IMR-90 (cell line): Measurements from ENCODE around the gene THBS4. TPM values are rescaled to one million over a fixed set of nuclear protein-coding genes. Genes with fewer than 3 reads are reported as not detected.

ENCODE experiments used
- ATAC-seq: fragments of 200-7000 bp; cut with Tn5 transposase; 2 replicates; pipeline ENCODE4 v1.9.1; 2020; ENCODE audit warnings: low read depth, mild to moderate bottlenecking, moderate library complexity
- BruUV-seq: library from RNA; stranded (reverse); fragments of 400-500 nt; replicated peaks from 2 replicates; lab custom pipeline; 2021; lab: Mats Ljungman, UMichigan
- CTCF ChIA-PET: fragments of 300-600 bp; formaldehyde crosslinking; extraction: SDS; loops from one replicate; lab custom pipeline; 2021; ENCODE audit warnings: antibody characterized with exemption; lab: Yijun Ruan, JAX
- POLR2A ChIA-PET: fragments of 300-600 bp; sonication (Branson Sonifier 250); formaldehyde crosslinking; loops from one replicate; lab custom pipeline; 2022; ENCODE audit warnings: antibody characterized with exemption; ENCODE audit not compliant: unreplicated experiment; lab: Charles Lee
- DNase-seq: peaks from one replicate; pipeline ENCODE4 v3.0.0; 2013
- H2AFZ ChIP-seq: replicated peaks from 2 replicates; pipeline ENCODE3; 2013; ENCODE audit warnings: low read length, mild to moderate bottlenecking; ENCODE audit not compliant: poor library complexity
- H2AK5ac ChIP-seq: 2 replicates; pipeline ENCODE4 v1.6.1; 2013; ENCODE audit warnings: low read depth, low read length, inconsistent platforms
- H2AK9ac ChIP-seq: replicated peaks from 2 replicates; pipeline ENCODE3; 2013; ENCODE audit warnings: mild to moderate bottlenecking, low read depth, low read length, moderate library complexity; ENCODE audit not compliant: poor library complexity
- H2BK120ac ChIP-seq: 2 replicates; pipeline ENCODE4 v1.6.1; 2013; ENCODE audit warnings: low read depth, low read length, inconsistent platforms
- H2BK15ac ChIP-seq: 3 replicates; pipeline ENCODE4 v1.6.1; 2013; ENCODE audit warnings: low read depth, low read length, inconsistent platforms
- H2BK20ac ChIP-seq: 2 replicates; pipeline ENCODE4 v1.6.1; 2013; ENCODE audit warnings: low read depth, mild to moderate bottlenecking, inconsistent platforms, low read length, moderate library complexity
- H2BK5ac ChIP-seq: 2 replicates; pipeline ENCODE4 v1.6.1; 2013; ENCODE audit warnings: mild to moderate bottlenecking, low read depth, low read length, inconsistent platforms; ENCODE audit not compliant: poor library complexity, severe bottlenecking
- H3K14ac ChIP-seq: replicated peaks from 2 replicates; pipeline ENCODE4 v1.6.1; 2013; ENCODE audit warnings: low read depth, low read length, inconsistent platforms
- H3K18ac ChIP-seq: 2 replicates; pipeline ENCODE4 v1.6.1; 2013; ENCODE audit warnings: low read depth, low read length, control low read depth
- H3K23ac ChIP-seq: 2 replicates; pipeline ENCODE4 v1.6.1; 2013; ENCODE audit warnings: low read depth, low read length, inconsistent platforms
- H3K27ac ChIP-seq: 2 replicates; pipeline ENCODE4 v1.5.1; 2013; ENCODE audit warnings: mild to moderate bottlenecking, control low read depth, low read length; ENCODE audit not compliant: insufficient read depth
- H3K27me3 ChIP-seq: 2 replicates; pipeline ENCODE4 v1.6.1; 2013; ENCODE audit warnings: low read length; ENCODE audit not compliant: control insufficient read depth, insufficient read depth
- H3K36me3 ChIP-seq: 2 replicates; pipeline ENCODE4 v1.6.1; 2013; ENCODE audit warnings: low read length, mixed read lengths; ENCODE audit not compliant: control insufficient read depth, insufficient read depth
- H3K4ac ChIP-seq: 2 replicates; pipeline ENCODE4 v1.6.1; 2013; ENCODE audit warnings: low read depth, low read length, inconsistent platforms
- H3K4me1 ChIP-seq: 2 replicates; pipeline ENCODE4 v1.6.1; 2013; ENCODE audit warnings: low read length, mixed read lengths; ENCODE audit not compliant: control insufficient read depth, insufficient read depth
- H3K4me2 ChIP-seq: 2 replicates; pipeline ENCODE4 v1.6.1; 2013; ENCODE audit warnings: low read depth, mild to moderate bottlenecking, control low read depth, low read length, moderate library complexity
- H3K4me3 ChIP-seq: 2 replicates; pipeline ENCODE4 v1.5.1; 2013; ENCODE audit warnings: low read depth, mild to moderate bottlenecking, control low read depth, low read length, moderate library complexity; ENCODE audit not compliant: insufficient read depth
- H3K56ac ChIP-seq: 2 replicates; pipeline ENCODE4 v1.6.1; 2013; ENCODE audit warnings: low read length, inconsistent platforms; ENCODE audit not compliant: insufficient read depth; ENCODE audit errors: extremely low read depth
- H3K79me1 ChIP-seq, 2 experiments: 2 replicates each; pipeline ENCODE4 v1.6.1; 2013; ENCODE audit warnings: low read length in 2 of 2, inconsistent platforms in 1 of 2, low read depth in 1 of 2
- H3K9ac ChIP-seq: 2 replicates; pipeline ENCODE4 v1.6.1; 2013; ENCODE audit warnings: low read depth, low read length, control low read depth
- H3K9me1 ChIP-seq: 2 replicates; pipeline ENCODE4 v1.6.1; 2013; ENCODE audit warnings: low read length, inconsistent platforms; ENCODE audit not compliant: insufficient read depth
- H3K9me3 ChIP-seq: 2 replicates; pipeline ENCODE4 v1.6.1; 2013; ENCODE audit warnings: low read length; ENCODE audit not compliant: control insufficient read depth, insufficient read depth
- H4K20me1 ChIP-seq: 2 replicates; pipeline ENCODE4 v1.6.1; 2013; ENCODE audit warnings: low read length, inconsistent platforms; ENCODE audit not compliant: insufficient read depth
- H4K5ac ChIP-seq: 2 replicates; pipeline ENCODE4 v1.6.1; 2013; ENCODE audit warnings: mild to moderate bottlenecking, low read depth, low read length, control low read depth
- H4K8ac ChIP-seq, 2 experiments: 2 replicates each; pipeline ENCODE4 v1.6.1; 2013; ENCODE audit warnings: low read depth in 2 of 2, low read length in 2 of 2, control low read depth in 1 of 2, inconsistent platforms in 1 of 2
- H4K91ac ChIP-seq: 2 replicates; pipeline ENCODE4 v1.6.1; 2013; ENCODE audit warnings: low read depth, low read length, inconsistent platforms; ENCODE audit not compliant: insufficient read depth
- CEBPB ChIP-seq: IDR thresholded peaks from 2 replicates; pipeline ENCODE4 v1.6.1; 2012; ENCODE audit warnings: low read depth, low read length, improper control_type of control experiment
- CHD1 ChIP-seq: IDR thresholded peaks from 2 replicates; pipeline ENCODE4 v1.6.1; 2012; ENCODE audit warnings: low read depth, low read length, improper control_type of control experiment
- CTCF ChIP-seq: conservative IDR thresholded peaks from 2 replicates; pipeline ENCODE4 v1.5.1; 2012; ENCODE audit warnings: mild to moderate bottlenecking, low read depth, low read length, improper control_type of control experiment
- MAFK ChIP-seq: IDR thresholded peaks from 2 replicates; pipeline ENCODE4 v1.6.1; 2012; ENCODE audit warnings: low read depth, low read length, improper control_type of control experiment
- MAZ ChIP-seq: IDR thresholded peaks from 2 replicates; pipeline ENCODE4 v1.6.1; 2012; ENCODE audit warnings: low read depth, mild to moderate bottlenecking, low read length, improper control_type of control experiment, moderate library complexity, borderline replicate concordance
- NFE2L2 ChIP-seq: fragments of 150-350 bp; IDR thresholded peaks from 2 replicates; pipeline ENCODE4 v1.6.1; 2016; ENCODE audit warnings: low read depth, mild to moderate bottlenecking, low read length
- POLR2A ChIP-seq: IDR thresholded peaks from 2 replicates; pipeline ENCODE4 v1.6.1; 2012; ENCODE audit warnings: mild to moderate bottlenecking, low read depth, low read length
- RCOR1 ChIP-seq: IDR thresholded peaks from 2 replicates; pipeline ENCODE4 v1.6.1; 2012; ENCODE audit warnings: mild to moderate bottlenecking, low read length, improper control_type of control experiment; ENCODE audit not compliant: insufficient replicate concordance
- RFX5 ChIP-seq: IDR thresholded peaks from 2 replicates; pipeline ENCODE4 v1.8.0; 2012; ENCODE audit warnings: low read depth, mild to moderate bottlenecking, low read length, moderate library complexity
- SMC3 ChIP-seq: fragments of 150-350 bp; IDR thresholded peaks from 2 replicates; pipeline ENCODE4 v1.6.1; 2016; ENCODE audit warnings: low read depth, mild to moderate bottlenecking, antibody characterized with exemption, low read length, moderate library complexity
- dilution Hi-C: fragments of 300-500 bp; cut with HindIII; formaldehyde crosslinking; loops from one replicate; pipeline ENCODE4 v1.14.3; 2018; ENCODE audit warnings: low sequenced_read_pairs; ENCODE audit not compliant: unreplicated experiment
- in situ Hi-C: fragments of 300-500 bp; cut with MboI; formaldehyde crosslinking; loops from 3 replicates; pipeline ENCODE4 v1.14.3; 2019; ENCODE audit warnings: low sequenced_read_pairs, inconsistent platforms, mixed read lengths
- intact Hi-C: fragments of 100-400 bp; cut with micrococcal nuclease; formaldehyde crosslinking; loops from 2 replicates; pipeline ENCODE4 v1.10.0; 2022
- polyA plus RNA-seq, 3 experiments: library from polyadenylated mRNA; depleted of rRNA; stranded (reverse); fragments of >200 nt; gene quantifications; 2 replicates each; pipeline ENCODE4 v1.2.3, GENCODE V29; 2012; ENCODE audit warnings: low replicate concordance in 1 of 3
- total RNA-seq: library from RNA; depleted of rRNA; stranded (reverse); fragments of >200 nt; gene quantifications from 2 replicates; pipeline ENCODE4 v1.2.3, GENCODE V29; 2012
- TF ChIP-seq, protein P1 (sequence below): fragments of 150-350 bp; IDR thresholded peaks from 2 replicates; pipeline ENCODE4 v1.6.1; 2017; ENCODE audit warnings: mild to moderate bottlenecking, antibody characterized with exemption, low read length, low read depth

The THBS4 gene
- total and polyA plus RNA-seq, 2 of the 4 experiments (the other 2 are of a cell fraction), result 0.90 to 0.92 TPM

DNA sequence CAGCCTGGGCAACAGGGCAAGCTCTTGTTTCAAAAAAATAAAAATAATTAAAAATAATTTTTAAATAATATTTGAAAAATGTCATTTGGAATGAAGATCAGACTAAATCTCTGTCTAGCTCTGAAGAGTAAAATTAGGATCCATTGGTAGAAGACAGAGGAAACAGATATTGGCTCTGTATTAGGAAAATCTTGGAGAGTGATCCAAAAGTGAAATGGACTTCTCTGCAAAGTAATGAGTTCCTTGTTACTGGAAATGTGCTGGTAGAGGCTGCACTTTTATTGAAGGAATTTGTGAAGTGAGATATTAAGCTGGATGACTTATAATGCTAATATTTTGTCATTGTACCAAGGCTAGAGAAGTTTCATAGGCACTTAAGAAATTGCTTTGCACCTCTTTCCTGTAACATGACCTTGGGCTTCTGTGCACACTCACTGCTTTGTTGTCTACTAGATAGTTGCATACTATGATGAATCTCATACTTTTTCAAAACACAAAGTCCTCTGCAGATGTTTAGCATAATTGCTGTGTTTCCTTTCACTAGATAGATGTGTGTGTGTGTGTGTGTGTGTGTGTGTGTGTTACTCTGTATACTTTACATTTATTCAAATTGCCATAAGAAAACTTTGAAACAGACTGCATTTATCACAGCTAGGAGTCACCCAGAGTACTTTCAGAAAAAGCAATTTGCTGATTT is 13.1 kb downstream of the THBS4 start:
- no TSS peak for BruUV-seq
- no peak overlapping the region for H2BK15ac ChIP-seq
- H2AK5ac ChIP-seq, result no peak overlapping the region
- no peak overlapping the region for H3K9ac ChIP-seq
- H3K14ac ChIP-seq, result no peak overlapping the region
- H3K27me3 ChIP-seq, result peaks cover 17% of the 10 kb centered on the region
- H3K36me3 ChIP-seq, result no peaks in the 10 kb centered on the region
- H3K9me1 ChIP-seq, result no peaks in the 10 kb centered on the region
- H3K18ac ChIP-seq, result no peak overlapping the region
- no peak overlapping the region for H3K27ac ChIP-seq
- ChIA-PET POLR2A (no interaction called here), CTCF (no interaction called here)
- H3K23ac ChIP-seq, result no peak overlapping the region
- DNase-seq, result no peak
- dilution Hi-C loops (no loop called here), in situ Hi-C loops (no loop called here), intact Hi-C loops (no loop called here)
- no peak overlapping the region for H3K4me2 ChIP-seq
- no peak overlapping the region for H3K56ac ChIP-seq
- no peak overlapping the region for H4K91ac ChIP-seq
- H2BK20ac ChIP-seq, result no peak overlapping the region
- H4K20me1 ChIP-seq, result no peaks in the 10 kb centered on the region
- H3K4ac ChIP-seq, result no peak overlapping the region
- no peak overlapping the region for H4K8ac ChIP-seq
- no peak overlapping the region for H2BK5ac ChIP-seq
- H3K4me3 ChIP-seq, result no peak overlapping the region
- H2BK120ac ChIP-seq, result no peak overlapping the region
- TF ChIP-seq MAFK (no peak), MAZ (no peak), RCOR1 (no peak), SMC3 (no peak), POLR2A (no peak), CTCF (no peak), NFE2L2 (no peak), RFX5 (no peak), CHD1 (no peak), CEBPB (no peak)
- TF ChIP-seq, protein P1, sequence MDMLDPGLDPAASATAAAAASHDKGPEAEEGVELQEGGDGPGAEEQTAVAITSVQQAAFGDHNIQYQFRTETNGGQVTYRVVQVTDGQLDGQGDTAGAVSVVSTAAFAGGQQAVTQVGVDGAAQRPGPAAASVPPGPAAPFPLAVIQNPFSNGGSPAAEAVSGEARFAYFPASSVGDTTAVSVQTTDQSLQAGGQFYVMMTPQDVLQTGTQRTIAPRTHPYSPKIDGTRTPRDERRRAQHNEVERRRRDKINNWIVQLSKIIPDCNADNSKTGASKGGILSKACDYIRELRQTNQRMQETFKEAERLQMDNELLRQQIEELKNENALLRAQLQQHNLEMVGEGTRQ, result no peak
- H3K79me1 ChIP-seq, result no peaks in the 10 kb centered on the region
- no peaks in the 10 kb centered on the region for H3K9me3 ChIP-seq
- H2AK9ac ChIP-seq, result no peak overlapping the region
- no peak overlapping the region for H4K5ac ChIP-seq
- no peaks in the 10 kb centered on the region for H3K4me1 ChIP-seq
- H2AFZ ChIP-seq, result no peak overlapping the region
- ATAC-seq, result no peak
